GM23338 (cell line): ENCODE results near the gene PRKCH. TPM values are rescaled to one million over a fixed set of nuclear protein-coding genes. Genes with fewer than 3 reads are reported as not detected.
A peak's percentile ranks its signal among the peaks of the same experiment; 100 is the strongest.

ENCODE experiments used
- ATAC-seq: fragments of 200-7000 bp; cut with Tn5 transposase; 3 replicates; pipeline ENCODE4 v1.9.1; 2020
- DNase-seq: peaks from one replicate; pipeline ENCODE4 v3.0.0-alpha.2; 2015; ENCODE audit warnings: low spot score
- H2AFZ ChIP-seq: fragments of 200-600 bp; sonication (generic); 2 replicates; pipeline ENCODE4 v1.8.0; 2016; ENCODE audit warnings: antibody characterized with exemption, mild to moderate bottlenecking, moderate library complexity
- H3F3A ChIP-seq: fragments of 200-600 bp; sonication (generic); replicated peaks from 2 replicates; pipeline ENCODE4 v1.8.0; 2017; ENCODE audit warnings: antibody characterized with exemption, mixed run types, low read depth
- H3K27ac ChIP-seq: fragments of 200-600 bp; sonication (generic); 2 replicates; pipeline ENCODE4 v1.6.1; 2016; ENCODE audit warnings: low read depth
- H3K27me3 ChIP-seq: fragments of 200-600 bp; sonication (generic); 2 replicates; pipeline ENCODE4 v1.8.0; 2016; ENCODE audit warnings: mild to moderate bottlenecking, mixed run types, moderate library complexity; ENCODE audit not compliant: insufficient read depth
- H3K36me3 ChIP-seq: fragments of 200-600 bp; sonication (generic); 2 replicates; pipeline ENCODE4 v1.8.0; 2016; ENCODE audit warnings: mild to moderate bottlenecking; ENCODE audit not compliant: insufficient read depth
- H3K4me1 ChIP-seq: fragments of 200-600 bp; sonication (generic); 2 replicates; pipeline ENCODE4 v1.8.0; 2016; ENCODE audit warnings: mild to moderate bottlenecking, moderate library complexity; ENCODE audit not compliant: insufficient read depth
- H3K4me2 ChIP-seq: fragments of 200-600 bp; sonication (generic); 2 replicates; pipeline ENCODE4 v1.7.1; 2017; ENCODE audit warnings: mixed run types
- H3K4me3 ChIP-seq: fragments of 200-600 bp; sonication (generic); 2 replicates; pipeline ENCODE4 v1.6.1; 2016; ENCODE audit warnings: mixed run types
- H3K79me2 ChIP-seq: fragments of 200-600 bp; sonication (generic); replicated peaks from 2 replicates; pipeline ENCODE4 v1.8.0; 2017; ENCODE audit warnings: mild to moderate bottlenecking; ENCODE audit not compliant: insufficient read depth
- H3K9me2 ChIP-seq: fragments of 200-600 bp; sonication (generic); 2 replicates; pipeline ENCODE4 v1.8.0; 2017; ENCODE audit not compliant: insufficient read depth
- H4K20me1 ChIP-seq: fragments of 200-600 bp; sonication (generic); replicated peaks from 2 replicates; pipeline ENCODE4 v1.8.0; 2017; ENCODE audit warnings: mild to moderate bottlenecking; ENCODE audit not compliant: insufficient read depth
- H3K27ac Mint-ChIP-seq: 2 replicates; pipeline ENCODE4 v1.8.0; 2020; ENCODE audit warnings: inconsistent platforms, mild to moderate bottlenecking, moderate library complexity, mixed read lengths
- H3K27me3 Mint-ChIP-seq: 3 replicates; pipeline ENCODE4 v1.8.0; 2022; ENCODE audit warnings: low read depth, mild to moderate bottlenecking, moderate library complexity, mixed read lengths, inconsistent platforms; ENCODE audit not compliant: insufficient read depth, poor library complexity
- H3K36me3 Mint-ChIP-seq: 3 replicates; pipeline ENCODE4 v1.8.0; 2021; ENCODE audit warnings: low read depth, mild to moderate bottlenecking, inconsistent platforms, moderate library complexity, mixed read lengths
- H3K4me1 Mint-ChIP-seq: 3 replicates; pipeline ENCODE4 v1.8.0; 2020; ENCODE audit warnings: mild to moderate bottlenecking, inconsistent platforms, mixed read lengths
- H3K4me3 Mint-ChIP-seq: 3 replicates; pipeline ENCODE4 v1.8.0; 2021; ENCODE audit warnings: moderate library complexity, mild to moderate bottlenecking, inconsistent platforms, mixed read lengths
- H3K9me3 Mint-ChIP-seq: 3 replicates; pipeline ENCODE4 v1.8.0; 2020; ENCODE audit warnings: moderate library complexity, mild to moderate bottlenecking, inconsistent platforms, mixed read lengths
- CREB1 ChIP-seq: fragments of 250-450 bp; sonication (Bioruptor Pico); IDR thresholded peaks from 2 replicates; pipeline ENCODE4 v1.5.0; 2020; ENCODE audit warnings: low read depth, mild to moderate bottlenecking, moderate library complexity
- ETS1 ChIP-seq: IDR thresholded peaks from 2 replicates; pipeline ENCODE4 v1.6.1; 2016; ENCODE audit warnings: antibody characterized with exemption
- EZH2 ChIP-seq: fragments of 200-600 bp; sonication (generic); IDR thresholded peaks from one replicate; pipeline ENCODE4 v1.8.0; 2017; ENCODE audit warnings: antibody characterized with exemption, mild to moderate bottlenecking, low read depth; ENCODE audit not compliant: unreplicated experiment
- EZH2phosphoT487 ChIP-seq: fragments of 200-600 bp; sonication (generic); IDR thresholded peaks from one replicate; pipeline ENCODE4 v1.8.1; 2018; ENCODE audit warnings: antibody characterized with exemption; ENCODE audit not compliant: unreplicated experiment
- JUNB ChIP-seq: IDR thresholded peaks from one replicate; pipeline ENCODE4 v1.6.1; 2016; ENCODE audit warnings: antibody characterized with exemption; ENCODE audit not compliant: unreplicated experiment
- NANOG ChIP-seq: IDR thresholded peaks from 2 replicates; pipeline ENCODE4 v1.6.1; 2016; ENCODE audit warnings: antibody characterized with exemption, borderline replicate concordance
- POLR2AphosphoS5 ChIP-seq: IDR thresholded peaks from 2 replicates; pipeline ENCODE4 v1.6.1; 2016; ENCODE audit warnings: antibody characterized with exemption, low read depth
- REST ChIP-seq: IDR thresholded peaks from one replicate; pipeline ENCODE4 v1.6.1; 2018; ENCODE audit warnings: antibody characterized with exemption; ENCODE audit not compliant: unreplicated experiment
- ZNF114 ChIP-seq: fragments of 250-450 bp; sonication (Bioruptor Pico); IDR thresholded peaks from 2 replicates; pipeline ENCODE4 v1.5.0; 2020; ENCODE audit warnings: mild to moderate bottlenecking, moderate library complexity
- ZNF331 ChIP-seq: fragments of 250-450 bp; sonication (Bioruptor Pico); IDR thresholded peaks from 2 replicates; pipeline ENCODE4 v1.5.0; 2020; ENCODE audit warnings: low read depth, mild to moderate bottlenecking, moderate library complexity
- ZNF462 ChIP-seq: fragments of 250-450 bp; sonication (Bioruptor Pico); IDR thresholded peaks from 2 replicates; pipeline ENCODE4 v1.5.0; 2020; ENCODE audit warnings: mild to moderate bottlenecking, moderate library complexity
- polyA plus RNA-seq: library from polyadenylated mRNA; unstranded; fragments of >200 nt; fragmentation: Nextera tagmentation; extraction: Ambion mirVana; gene quantifications from 2 replicates; pipeline ENCODE4 v1.2.1, GENCODE V29; 2016
- total RNA-seq: library from RNA; depleted of rRNA; stranded (reverse); fragments of >200 nt; shearing (Covaris generic); gene quantifications from 2 replicates; pipeline ENCODE4 v1.2.3, GENCODE V29; 2014

The PRKCH gene
- total and polyA plus RNA-seq, 2 experiments from 2014 or later = 5.4 to 10.1 TPM

- TF ChIP-seq EZH2 (no peak), POLR2AphosphoS5 (no peak), JUNB (no peak), CREB1 (CRISPR knock-in tag) (no peak)
- Histone ChIP-seq H2AFZ (no peak overlapping the region), H3K27ac (no peak overlapping the region), H3K4me1 (peaks cover 13% of the 10 kb centered on the region), H4K20me1 (peaks cover 7% of the 10 kb centered on the region), H3K4me3 (no peak overlapping the region), H3K9me2 (no peaks in the 10 kb centered on the region; the same call in 1 of the 2 replicates), H3K27me3 (peaks cover 26% of the 10 kb centered on the region), H3K36me3 (no peaks in the 10 kb centered on the region), H3K4me2 (no peak overlapping the region), H3K79me2 (no peaks in the 10 kb centered on the region), H3F3A (no peaks in the 10 kb centered on the region)
- Mint-ChIP-seq H3K4me1 (peaks cover 11% of the 10 kb centered on the region), H3K4me3 (no peak overlapping the region), H3K9me3 (no peaks in the 10 kb centered on the region), H3K36me3 (no peaks in the 10 kb centered on the region), H3K27me3 (peaks cover 27% of the 10 kb centered on the region), H3K27ac (no peak overlapping the region)
- no peak for DNase-seq
- ATAC-seq = no peak
Measured at GRCh38 chr14:61277784-61278183, 43.6 kb upstream of the PRKCH start.

GRCh38 chr14:61279082-61279481 is 42.3 kb upstream of the PRKCH start:
- H3K4me1 Mint-ChIP-seq = peaks cover 11% of the 10 kb centered on the region
- peak overlapping the region; percentile 6; the same call in 1 of the 3 replicates for H3K4me3 Mint-ChIP-seq
- no peaks in the 10 kb centered on the region for H3K79me2 ChIP-seq
- no peaks in the 10 kb centered on the region; the same call in 1 of the 2 replicates for H3K9me2 ChIP-seq
- peak overlapping the region; percentile 72; the same call in 1 of the 2 replicates for H3K4me2 ChIP-seq
- no peaks in the 10 kb centered on the region for H3K36me3 ChIP-seq
- no peak overlapping the region for H3K27ac Mint-ChIP-seq
- H3K4me3 ChIP-seq = 0 out of 2 replicates have a peak overlapping the region, but pooled peaks have one; percentile 68
- H3F3A ChIP-seq = no peaks in the 10 kb centered on the region
- no peak overlapping the region for H3K27ac ChIP-seq
- DNase-seq = no peak
- no peaks in the 10 kb centered on the region for H3K9me3 Mint-ChIP-seq
- no peaks in the 10 kb centered on the region for H3K36me3 Mint-ChIP-seq
- peaks cover 13% of the 10 kb centered on the region for H3K4me1 ChIP-seq
- no peak for ATAC-seq
- peaks cover 7% of the 10 kb centered on the region for H4K20me1 ChIP-seq
- H3K27me3 ChIP-seq = peaks cover 26% of the 10 kb centered on the region
- no peak overlapping the region for H2AFZ ChIP-seq
- peaks cover 30% of the 10 kb centered on the region for H3K27me3 Mint-ChIP-seq
- TF ChIP-seq POLR2AphosphoS5 = no peak
- no peak for TF ChIP-seq NANOG
- no peak for TF ChIP-seq ETS1
- TF ChIP-seq EZH2 = no peak
- no peak for TF ChIP-seq ZNF114
- no peak for TF ChIP-seq ZNF331 (CRISPR knock-in tag)
- TF ChIP-seq REST = no peak
- TF ChIP-seq ZNF462 = no peak
- no peak for TF ChIP-seq EZH2phosphoT487
- TF ChIP-seq CREB1 (CRISPR knock-in tag) = no peak
